SU-DHL-6 (cell line): ENCODE results near the gene RPRD1B.

ENCODE experiments used
- H2AFZ ChIP-seq: fragments of 200-600 bp; sonication (generic); 2 replicates; pipeline ENCODE4 v1.6.1; 2014; ENCODE audit warnings: low read depth, mild to moderate bottlenecking, moderate library complexity, mixed read lengths, antibody characterized with exemption, low read length; ENCODE audit not compliant: severe bottlenecking
- H3F3A ChIP-seq: fragments of 200-600 bp; shearing (Covaris generic); 2 replicates; pipeline ENCODE4 v1.6.0; 2016; ENCODE audit warnings: antibody characterized with exemption, mild to moderate bottlenecking; ENCODE audit not compliant: insufficient read depth
- H3K27ac ChIP-seq: fragments of 200-600 bp; sonication (generic); 2 replicates; pipeline ENCODE4 v1.5.1; 2016; ENCODE audit warnings: low read depth, mild to moderate bottlenecking, low read length, moderate library complexity, mixed read lengths
- H3K27me3 ChIP-seq: fragments of 200-600 bp; sonication (generic), shearing (Covaris generic); 2 replicates; pipeline ENCODE4 v1.6.0; 2014; ENCODE audit warnings: mild to moderate bottlenecking, low read length
- H3K36me3 ChIP-seq: fragments of 200-600 bp; sonication (generic); 2 replicates; pipeline ENCODE4 v1.6.1; 2014; ENCODE audit warnings: mild to moderate bottlenecking, low read length, mixed read lengths
- H3K4me2 ChIP-seq: fragments of 300-600, 200-600 bp; shearing (Covaris generic), sonication (generic); 2 replicates; pipeline ENCODE4 v1.6.0; 2014; ENCODE audit warnings: low read length, low read depth, mild to moderate bottlenecking; ENCODE audit not compliant: poor library complexity, severe bottlenecking
- H3K4me3 ChIP-seq: fragments of 200-600 bp; sonication (generic); 2 replicates; pipeline ENCODE4 v1.5.1; 2014; ENCODE audit warnings: antibody characterized with exemption, low read length, mild to moderate bottlenecking, mixed read lengths; ENCODE audit not compliant: insufficient read depth, poor library complexity, severe bottlenecking
- H3K79me2 ChIP-seq: fragments of 200-600 bp; sonication (generic); 2 replicates; pipeline ENCODE4 v1.6.1; 2014; ENCODE audit warnings: mild to moderate bottlenecking, low read length, moderate library complexity; ENCODE audit not compliant: insufficient read depth
- H3K9ac ChIP-seq: fragments of 200-600 bp; sonication (generic); 2 replicates; pipeline ENCODE4 v1.7.0; 2014; ENCODE audit warnings: mild to moderate bottlenecking, low read length
- H3K9me2 ChIP-seq: fragments of 200-600 bp; sonication (generic); replicated peaks from 2 replicates; pipeline ENCODE4 v1.6.1; 2014; ENCODE audit warnings: low read length; ENCODE audit not compliant: insufficient read depth
- H3K9me3 ChIP-seq: fragments of 200-600 bp; sonication (generic); 2 replicates; pipeline ENCODE4 v1.6.1; 2014; ENCODE audit warnings: low read length, mixed read lengths; ENCODE audit not compliant: insufficient read depth
- H4K20me1 ChIP-seq: fragments of 200-600 bp; sonication (generic); 2 replicates; pipeline ENCODE4 v1.6.1; 2014; ENCODE audit warnings: low read depth, mild to moderate bottlenecking, antibody characterized with exemption, low read length, moderate library complexity, mixed read lengths
- CTCF ChIP-seq: fragments of 200-600 bp; sonication (generic); IDR thresholded peaks from one replicate; pipeline ENCODE4 v1.5.1; 2017; ENCODE audit warnings: antibody characterized with exemption, mild to moderate bottlenecking, low read length, moderate library complexity; ENCODE audit not compliant: insufficient read depth, poor library complexity, severe bottlenecking
- EZH2phosphoT487 ChIP-seq: fragments of 200-600 bp; sonication (generic), shearing (Covaris generic); conservative IDR thresholded peaks from 2 replicates; pipeline ENCODE4 v1.6.1; 2018; ENCODE audit warnings: mild to moderate bottlenecking, antibody characterized with exemption, low read length, moderate library complexity, mixed read lengths

The RPRD1B gene

GRCh38 chr20:38132156-38132909, 98.8 kb downstream of the RPRD1B start:
- Histone ChIP-seq H3K4me3 (no peak overlapping the region), H3K4me2 (no peak overlapping the region), H3K27ac (no peak overlapping the region), H2AFZ (no peak overlapping the region), H3F3A (no peaks in the 10 kb centered on the region), H3K9me3 (no peaks in the 10 kb centered on the region), H3K9ac (no peak overlapping the region), H3K36me3 (no peaks in the 10 kb centered on the region), H3K79me2 (no peaks in the 10 kb centered on the region), H3K27me3 (no peaks in the 10 kb centered on the region), H4K20me1 (no peaks in the 10 kb centered on the region), H3K9me2 (no peaks in the 10 kb centered on the region)
- TF ChIP-seq CTCF, result no peak
- TF ChIP-seq EZH2phosphoT487, result no peak

GRCh38 chr20:38132910-38133501, 99.5 kb downstream of the RPRD1B start:
- Histone ChIP-seq H3K9ac (no peak overlapping the region), H4K20me1 (no peaks in the 10 kb centered on the region), H3K27me3 (no peaks in the 10 kb centered on the region), H2AFZ (no peak overlapping the region), H3K4me3 (no peak overlapping the region), H3K4me2 (no peak overlapping the region), H3K9me3 (no peaks in the 10 kb centered on the region), H3K9me2 (no peaks in the 10 kb centered on the region), H3K36me3 (no peaks in the 10 kb centered on the region), H3K27ac (no peak overlapping the region), H3F3A (no peaks in the 10 kb centered on the region), H3K79me2 (no peaks in the 10 kb centered on the region)
- TF ChIP-seq EZH2phosphoT487, result no peak
- no peak for TF ChIP-seq CTCF

GRCh38 chr20:38133680-38134426, 100.3 kb downstream of the RPRD1B start:
- Histone ChIP-seq H3K9me2 (no peaks in the 10 kb centered on the region), H3K27me3 (no peaks in the 10 kb centered on the region), H3K4me3 (no peak overlapping the region), H3K9me3 (no peaks in the 10 kb centered on the region), H3K9ac (no peak overlapping the region), H2AFZ (no peak overlapping the region), H3F3A (no peaks in the 10 kb centered on the region), H3K27ac (no peak overlapping the region), H3K79me2 (no peaks in the 10 kb centered on the region), H3K4me2 (no peak overlapping the region), H4K20me1 (no peaks in the 10 kb centered on the region), H3K36me3 (no peaks in the 10 kb centered on the region)
- no peak for TF ChIP-seq EZH2phosphoT487
- TF ChIP-seq CTCF, result no peak
